ENCODE data around the gene PLCD1.
A peak's percentile ranks its signal among the peaks of the same experiment; 100 is the strongest.

Gene PLCD1

GRCh38 chr3:37971467-37971866, 58.0 kb downstream of the PLCD1 start:
- in situ Hi-C loops (cut with MboI; ENCODE audit: low sequenced_read_pairs, unreplicated experiment): loop anchor here (10.0 kb wide), 1 partner anchor 117 kb away; no protein-coding TSS in a partner anchor
- DNase-seq (ENCODE audit: low spot score): no peak
- TF ChIP-seq CTCF (IDR thresholded peaks at IDR 0.05; ENCODE audit: borderline replicate concordance, control extremely low read depth, extremely low read depth, insufficient read depth, missing control alignments): no peak

- no peak for TF ChIP-seq CTCF (IDR thresholded peaks at IDR 0.05; ENCODE audit: borderline replicate concordance, control extremely low read depth, extremely low read depth, insufficient read depth, missing control alignments)
- DNase-seq (ENCODE audit: low spot score): no peak
- in situ Hi-C loops (cut with MboI; ENCODE audit: low sequenced_read_pairs, unreplicated experiment): loop anchor here (10.0 kb wide), 1 partner anchor 116 kb away; no protein-coding TSS in a partner anchor
Observed at GRCh38 chr3:37970802-37971201, 58.6 kb downstream of the PLCD1 start.

DNA sequence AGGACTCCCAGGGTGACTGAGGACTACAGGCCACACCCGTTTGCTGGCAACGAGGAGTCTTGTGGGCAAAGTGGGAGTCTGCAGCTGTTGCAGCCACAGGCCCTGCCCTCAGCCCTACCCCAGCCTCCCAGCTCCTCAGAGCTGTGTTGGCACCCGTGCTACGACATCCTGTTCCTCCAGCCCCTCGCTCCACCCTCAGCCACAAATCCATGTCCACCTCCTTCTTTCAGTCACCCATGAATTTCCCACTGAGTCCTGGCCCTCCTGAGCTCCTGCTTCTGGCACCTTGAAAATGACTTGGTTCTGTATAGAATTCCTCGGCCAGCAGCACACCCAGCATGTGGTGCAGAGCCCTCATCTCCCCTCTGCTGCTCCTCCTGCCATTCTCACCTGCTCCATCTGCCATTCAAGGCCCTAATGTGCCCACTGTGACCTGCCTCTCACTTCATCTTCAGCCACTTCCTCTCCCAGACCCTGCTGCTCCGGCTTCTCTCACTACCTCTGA, 59.8 kb downstream of the PLCD1 start:
- TF ChIP-seq CTCF (IDR thresholded peaks at IDR 0.05; ENCODE audit: borderline replicate concordance, control extremely low read depth, extremely low read depth, insufficient read depth, missing control alignments): no peak
- in situ Hi-C loops (cut with MboI; ENCODE audit: low sequenced_read_pairs, unreplicated experiment): loop anchor here (10.0 kb wide), 1 partner anchor 115 kb away; no protein-coding TSS in a partner anchor
- DNase-seq (ENCODE audit: low spot score): no peak

- in situ Hi-C loops (cut with MboI; ENCODE audit: low sequenced_read_pairs, unreplicated experiment): no loop called here
- DNase-seq (ENCODE audit: low spot score): no peak
Observed at GRCh38 chr3:37968813-37969595, 60.4 kb downstream of the PLCD1 start.

DNA sequence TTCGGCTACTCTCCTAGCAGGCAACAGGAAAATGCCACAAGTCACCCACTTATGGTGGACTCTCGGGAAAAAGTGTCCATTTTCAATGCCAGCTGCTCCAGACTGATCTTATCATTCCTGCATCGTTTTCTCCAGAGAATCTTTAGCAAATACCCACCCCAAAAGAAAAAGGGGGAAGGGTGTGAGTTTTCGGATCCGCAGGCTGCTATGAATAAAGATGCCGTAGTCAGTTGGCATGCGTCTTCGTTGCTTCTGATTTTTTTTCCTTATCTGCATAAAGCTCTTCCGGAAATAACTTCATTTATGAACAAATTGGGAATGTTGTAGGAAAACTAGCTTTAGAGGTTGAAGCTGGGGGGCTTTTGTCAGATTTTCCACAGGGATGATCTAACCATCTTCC, 61.2 kb downstream of the PLCD1 start:
- DNase-seq (ENCODE audit: low spot score): no peak
- in situ Hi-C loops (cut with MboI; ENCODE audit: low sequenced_read_pairs, unreplicated experiment): no loop called here
- TF ChIP-seq CTCF (IDR thresholded peaks at IDR 0.05; ENCODE audit: borderline replicate concordance, control extremely low read depth, extremely low read depth, insufficient read depth, missing control alignments): no peak

More at GRCh38 chr3:37968813-37969595, 60.4 kb downstream of the PLCD1 start:
- no peak for TF ChIP-seq CTCF (IDR thresholded peaks at IDR 0.05; ENCODE audit: borderline replicate concordance, control extremely low read depth, extremely low read depth, insufficient read depth, missing control alignments)

DNA sequence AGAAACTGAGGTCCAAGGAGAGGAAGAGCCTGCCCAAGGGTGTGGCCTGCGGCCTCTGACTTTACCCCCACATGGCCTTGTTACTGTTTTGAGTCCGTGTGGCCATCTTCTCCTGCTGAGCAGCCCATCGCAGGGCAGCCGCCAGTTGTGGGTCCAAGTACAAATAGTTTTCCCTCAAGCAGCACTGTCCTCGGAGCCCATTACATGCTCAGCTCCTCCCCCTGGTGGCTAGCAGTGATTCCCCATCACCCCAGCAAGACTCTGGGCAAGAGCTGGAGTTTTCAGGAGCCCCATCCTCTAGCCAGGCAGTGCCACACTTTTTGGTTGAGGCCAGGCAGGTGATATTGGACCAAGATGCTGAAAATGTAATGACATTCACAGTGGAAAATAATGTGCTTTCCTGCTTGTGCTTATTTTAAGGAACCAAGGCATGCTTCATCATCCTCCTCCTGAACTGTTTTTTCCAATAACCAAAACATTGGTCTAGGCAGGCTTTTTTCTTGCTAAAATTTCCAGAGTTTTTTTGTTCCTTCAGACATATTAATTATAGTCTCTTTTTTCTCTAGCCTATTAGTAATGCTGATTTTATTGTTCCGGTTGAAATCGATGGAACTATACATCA, 62.1 kb downstream of the PLCD1 start:
- DNase-seq (ENCODE audit: low spot score): peak; percentile 76
- in situ Hi-C loops (cut with MboI; ENCODE audit: low sequenced_read_pairs, unreplicated experiment): no loop called here
- peak; percentile 73 for TF ChIP-seq CTCF (IDR thresholded peaks at IDR 0.05; ENCODE audit: borderline replicate concordance, control extremely low read depth, extremely low read depth, insufficient read depth, missing control alignments)

Measured in GM13976 (cell line).